WTC11 (cell line): ENCODE results near the gene NCAM2.
A peak's percentile ranks its signal among the peaks of the same experiment; 100 is the strongest.

ENCODE experiments used
- GTF2I ChIP-seq: fragments of 250-450 bp; sonication (Bioruptor Pico); conservative IDR thresholded peaks from 2 replicates; pipeline ENCODE4 v1.4.0; 2021; ENCODE audit warnings: mild to moderate bottlenecking
- SP1 ChIP-seq: sonication (generic); formaldehyde crosslinking; conservative IDR thresholded peaks from 2 replicates; pipeline ENCODE4 v1.8.1; 2022; ENCODE audit warnings: missing genetic modification reagents
- TEAD1 ChIP-seq: sonication (generic); formaldehyde crosslinking; IDR thresholded peaks from 2 replicates; pipeline ENCODE4 v1.8.0; 2022; ENCODE audit warnings: mild to moderate bottlenecking, missing genetic modification reagents
- ZNF416 ChIP-seq: fragments of 250-450 bp; sonication (Bioruptor Pico); IDR thresholded peaks from 2 replicates; pipeline ENCODE4 v1.9.0; 2021; ENCODE audit warnings: mild to moderate bottlenecking, inconsistent platforms
- TF ChIP-seq, protein P1 (sequence below): fragments of 200-600 bp; IDR thresholded peaks from 2 replicates; pipeline ENCODE4 v1.8.0; 2022; ENCODE audit warnings: antibody characterized with exemption
- TF ChIP-seq, protein P2 (sequence below): sonication (generic); formaldehyde crosslinking; IDR thresholded peaks from 2 replicates; pipeline ENCODE4 v1.8.1; 2022; ENCODE audit warnings: low read depth, missing genetic modification reagents, borderline replicate concordance
- TF ChIP-seq, protein P3 (sequence below): sonication (generic); formaldehyde crosslinking; IDR thresholded peaks from 2 replicates; pipeline ENCODE4 v1.8.1; 2022; ENCODE audit warnings: mild to moderate bottlenecking, moderate library complexity, missing genetic modification reagents

DNA sequence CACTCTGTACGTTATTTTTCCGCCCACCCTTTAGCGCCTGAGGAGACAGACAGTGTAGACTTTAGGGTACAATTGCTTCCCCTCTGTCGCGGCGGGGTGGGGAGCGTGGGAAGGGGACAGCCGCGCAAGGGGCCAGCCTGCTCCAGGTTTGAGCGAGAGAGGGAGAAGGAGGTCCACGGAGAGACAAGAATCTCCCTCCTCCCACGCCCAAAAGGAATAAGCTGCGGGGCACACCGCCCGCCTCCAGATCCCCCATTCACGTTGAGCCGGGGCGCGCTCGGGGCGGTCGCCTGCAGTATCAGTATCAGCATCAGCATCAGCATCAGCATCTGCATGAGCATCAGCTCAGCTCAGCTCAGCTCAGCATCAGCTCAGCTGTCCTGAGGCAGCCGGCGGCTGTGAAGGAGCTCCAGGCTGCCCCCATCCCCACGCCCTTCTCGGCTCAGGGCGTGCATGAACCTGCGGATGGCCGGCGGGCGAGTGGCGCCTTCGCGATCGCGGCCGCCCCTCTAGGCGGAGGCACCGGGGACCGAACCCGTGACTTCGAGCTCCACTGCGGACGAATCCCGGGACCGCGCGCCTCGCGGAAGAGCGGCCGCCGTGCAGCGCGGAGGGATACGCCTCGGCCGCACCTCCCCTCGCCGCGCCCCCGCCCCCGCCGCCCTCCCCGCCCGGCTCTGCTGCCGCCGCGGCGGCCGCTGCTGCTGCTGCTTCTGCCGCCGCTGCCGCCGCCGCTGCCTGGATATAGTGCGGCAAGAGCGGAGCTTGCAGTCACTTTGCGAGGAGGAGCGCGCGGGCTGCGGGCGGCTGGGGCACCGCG, at the start of gene NCAM2:
- TF ChIP-seq TEAD1 (CRISPR knock-in tag) (no peak), GTF2I (CRISPR knock-in tag) (no peak), SP1 (CRISPR knock-in tag) (peak; percentile 65), ZNF416 (CRISPR knock-in tag) (0 out of 2 replicates have a peak, but pooled peaks have one; percentile 61)
- TF ChIP-seq, protein P1, sequence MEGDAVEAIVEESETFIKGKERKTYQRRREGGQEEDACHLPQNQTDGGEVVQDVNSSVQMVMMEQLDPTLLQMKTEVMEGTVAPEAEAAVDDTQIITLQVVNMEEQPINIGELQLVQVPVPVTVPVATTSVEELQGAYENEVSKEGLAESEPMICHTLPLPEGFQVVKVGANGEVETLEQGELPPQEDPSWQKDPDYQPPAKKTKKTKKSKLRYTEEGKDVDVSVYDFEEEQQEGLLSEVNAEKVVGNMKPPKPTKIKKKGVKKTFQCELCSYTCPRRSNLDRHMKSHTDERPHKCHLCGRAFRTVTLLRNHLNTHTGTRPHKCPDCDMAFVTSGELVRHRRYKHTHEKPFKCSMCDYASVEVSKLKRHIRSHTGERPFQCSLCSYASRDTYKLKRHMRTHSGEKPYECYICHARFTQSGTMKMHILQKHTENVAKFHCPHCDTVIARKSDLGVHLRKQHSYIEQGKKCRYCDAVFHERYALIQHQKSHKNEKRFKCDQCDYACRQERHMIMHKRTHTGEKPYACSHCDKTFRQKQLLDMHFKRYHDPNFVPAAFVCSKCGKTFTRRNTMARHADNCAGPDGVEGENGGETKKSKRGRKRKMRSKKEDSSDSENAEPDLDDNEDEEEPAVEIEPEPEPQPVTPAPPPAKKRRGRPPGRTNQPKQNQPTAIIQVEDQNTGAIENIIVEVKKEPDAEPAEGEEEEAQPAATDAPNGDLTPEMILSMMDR: no peak
- TF ChIP-seq, protein P2, sequence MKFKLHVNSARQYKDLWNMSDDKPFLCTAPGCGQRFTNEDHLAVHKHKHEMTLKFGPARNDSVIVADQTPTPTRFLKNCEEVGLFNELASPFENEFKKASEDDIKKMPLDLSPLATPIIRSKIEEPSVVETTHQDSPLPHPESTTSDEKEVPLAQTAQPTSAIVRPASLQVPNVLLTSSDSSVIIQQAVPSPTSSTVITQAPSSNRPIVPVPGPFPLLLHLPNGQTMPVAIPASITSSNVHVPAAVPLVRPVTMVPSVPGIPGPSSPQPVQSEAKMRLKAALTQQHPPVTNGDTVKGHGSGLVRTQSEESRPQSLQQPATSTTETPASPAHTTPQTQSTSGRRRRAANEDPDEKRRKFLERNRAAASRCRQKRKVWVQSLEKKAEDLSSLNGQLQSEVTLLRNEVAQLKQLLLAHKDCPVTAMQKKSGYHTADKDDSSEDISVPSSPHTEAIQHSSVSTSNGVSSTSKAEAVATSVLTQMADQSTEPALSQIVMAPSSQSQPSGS (CRISPR knock-in tag): no peak
- TF ChIP-seq, protein P3, sequence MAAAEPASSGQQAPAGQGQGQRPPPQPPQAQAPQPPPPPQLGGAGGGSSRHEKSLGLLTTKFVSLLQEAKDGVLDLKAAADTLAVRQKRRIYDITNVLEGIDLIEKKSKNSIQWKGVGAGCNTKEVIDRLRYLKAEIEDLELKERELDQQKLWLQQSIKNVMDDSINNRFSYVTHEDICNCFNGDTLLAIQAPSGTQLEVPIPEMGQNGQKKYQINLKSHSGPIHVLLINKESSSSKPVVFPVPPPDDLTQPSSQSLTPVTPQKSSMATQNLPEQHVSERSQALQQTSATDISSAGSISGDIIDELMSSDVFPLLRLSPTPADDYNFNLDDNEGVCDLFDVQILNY: no peak
